ENCODE data around the gene NUDT5.
"Not testable (repeated sequence)": the region's sequence is repeated elsewhere in the genome, so short reads cannot be mapped to it uniquely, and the experiment has no call there.

The NUDT5 gene

DNA sequence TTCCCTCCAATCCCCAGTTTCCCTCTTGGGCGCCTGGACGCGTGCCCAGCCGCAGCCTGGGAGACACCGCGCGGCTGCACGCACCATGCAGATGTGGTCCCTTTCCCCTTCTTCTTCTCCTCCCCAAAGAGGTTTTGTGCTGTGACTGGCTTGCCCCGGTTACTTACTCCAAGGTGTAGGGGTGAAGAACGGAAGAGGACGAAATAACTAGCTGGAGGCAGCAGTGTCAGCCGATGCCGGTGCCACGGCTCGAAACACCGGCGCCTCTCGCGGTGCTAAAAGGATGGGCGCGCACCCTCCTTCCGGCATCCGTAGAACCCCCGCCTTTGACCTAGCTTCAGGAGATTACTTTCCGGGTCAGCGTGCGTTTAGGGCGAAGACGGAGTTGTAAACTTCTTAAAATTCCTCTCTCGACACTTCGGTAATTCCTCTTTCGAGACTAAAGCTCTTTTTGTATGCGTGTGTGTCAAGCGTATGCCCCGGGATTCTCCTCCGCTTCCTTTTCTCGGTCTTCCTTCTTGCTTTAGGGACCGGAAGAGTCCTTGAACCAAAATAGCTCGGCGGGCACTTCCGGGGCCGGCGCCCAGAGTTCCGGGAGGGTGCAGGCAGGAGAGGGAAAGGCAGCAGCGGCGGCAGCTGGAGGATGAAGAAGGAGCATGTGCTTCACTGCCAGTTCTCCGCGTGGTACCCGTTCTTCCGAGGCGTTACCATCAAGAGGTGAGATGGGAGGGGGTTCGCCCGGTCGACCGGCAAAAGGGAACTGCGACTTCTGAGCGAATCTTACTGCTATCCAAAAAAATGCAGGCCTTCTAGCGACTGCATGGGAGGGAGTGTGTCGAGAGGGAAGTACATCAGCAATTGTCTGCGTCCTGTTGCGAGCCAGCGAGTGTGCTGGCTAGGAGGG lies at the start of gene NUDT5, which contains the start of gene CDC123:
TSS of gene NUDT5 (minus strand) at position 289 of the 904 bp plus-strand sequence. CDS start 9,600 bp downstream, outside the sequence.
TSS of gene CDC123 (plus strand) at position 586 of the 904 bp plus-strand sequence. CDS start at position 644, 58 bp downstream.
- peak; percentile 79 for DNase-seq (ENCODE audit: low spot score)

DNA sequence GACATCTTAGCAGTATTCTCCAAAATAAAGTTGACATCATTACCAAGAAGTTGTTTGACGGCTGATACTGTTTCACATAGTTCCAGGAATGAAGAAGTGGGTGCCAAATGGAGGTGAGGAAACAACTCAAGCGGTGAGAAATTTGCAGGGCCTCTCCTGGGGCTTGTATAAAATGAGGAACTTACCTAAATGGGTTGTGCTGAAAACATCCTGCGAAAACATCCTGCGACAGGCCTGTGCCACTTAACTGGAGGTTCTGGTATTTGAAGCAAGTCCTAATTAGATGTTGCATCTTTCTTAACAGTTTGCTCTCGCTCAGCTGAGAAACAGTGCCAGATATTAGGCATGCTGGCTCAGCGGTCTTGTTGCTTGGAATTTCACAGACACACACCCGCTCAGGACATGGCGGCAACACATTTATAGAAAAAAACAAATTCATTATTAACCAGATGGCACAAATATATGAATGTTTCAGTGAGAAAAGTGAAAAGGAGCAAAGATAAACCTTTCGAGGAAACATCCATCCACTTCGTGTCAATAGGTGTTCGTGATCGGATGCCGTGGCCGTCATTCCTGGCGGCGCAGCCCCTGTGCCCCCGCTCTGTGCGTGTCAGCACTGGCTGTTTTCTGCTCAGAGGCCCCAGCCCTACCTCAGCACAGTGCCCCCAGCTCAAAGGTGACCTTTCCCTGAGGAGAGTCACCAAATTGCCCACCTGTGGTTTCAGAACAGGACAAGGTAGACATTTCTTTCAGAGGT lies 48.4 kb upstream of the NUDT5 start:
- no peak for DNase-seq (ENCODE audit: low spot score)

DNA sequence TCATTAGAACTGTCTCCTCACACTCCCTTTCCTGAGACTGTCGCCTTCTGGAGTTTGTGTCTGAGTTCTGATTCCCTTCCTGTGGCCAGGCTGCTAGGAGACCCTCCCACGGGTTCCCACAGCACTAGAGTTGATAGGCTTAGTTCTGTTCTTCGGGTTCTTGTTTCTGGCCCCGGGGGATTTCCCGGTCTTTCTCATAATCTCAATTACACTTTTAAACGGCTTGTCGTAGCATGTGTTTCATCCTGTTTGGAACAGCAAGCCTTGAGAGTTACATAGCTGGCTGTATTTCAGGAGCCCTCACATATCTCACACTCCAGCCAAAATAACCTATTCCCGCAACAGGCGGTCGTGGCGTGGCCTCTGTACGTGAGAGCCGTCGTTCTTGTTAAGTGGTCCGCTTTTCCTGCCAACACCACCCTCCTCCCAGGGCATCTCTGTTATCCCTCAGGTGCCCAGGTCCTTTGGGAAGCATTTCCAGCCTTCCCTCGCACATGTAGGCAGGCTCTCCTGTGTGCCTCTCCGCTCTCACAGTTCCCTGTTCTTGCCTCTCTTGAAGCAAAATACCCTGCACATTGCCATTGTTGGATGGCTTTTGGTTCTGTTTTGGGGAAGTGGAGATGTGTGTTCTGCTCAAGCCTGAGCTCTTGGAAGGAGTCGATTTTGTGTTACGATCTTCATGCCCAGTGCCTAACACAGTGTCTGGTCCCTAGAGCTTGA lies 46.3 kb upstream of the NUDT5 start:
- DNase-seq (ENCODE audit: low spot score): no peak

DNA sequence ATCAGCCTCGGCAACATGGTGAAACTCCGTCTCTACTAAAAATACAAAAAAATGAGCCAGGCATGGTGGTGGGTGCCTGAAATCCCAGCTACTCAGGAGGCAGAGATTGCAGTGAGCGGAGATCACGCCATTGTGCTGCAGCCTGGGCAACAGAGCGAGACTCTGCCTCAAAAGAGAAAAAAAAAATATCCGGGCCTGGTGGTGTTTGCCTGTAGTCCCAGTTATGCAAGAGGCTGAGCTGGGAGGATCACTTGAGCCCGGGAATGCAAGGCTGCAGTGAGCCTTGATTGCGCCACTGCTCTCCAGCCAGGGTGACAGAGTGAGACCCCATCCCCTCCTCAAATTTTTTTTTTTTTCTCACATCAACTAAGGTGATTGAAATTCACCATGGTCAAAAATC lies 43.1 kb upstream of the NUDT5 start:
- DNase-seq (ENCODE audit: low spot score): no peak

DNA sequence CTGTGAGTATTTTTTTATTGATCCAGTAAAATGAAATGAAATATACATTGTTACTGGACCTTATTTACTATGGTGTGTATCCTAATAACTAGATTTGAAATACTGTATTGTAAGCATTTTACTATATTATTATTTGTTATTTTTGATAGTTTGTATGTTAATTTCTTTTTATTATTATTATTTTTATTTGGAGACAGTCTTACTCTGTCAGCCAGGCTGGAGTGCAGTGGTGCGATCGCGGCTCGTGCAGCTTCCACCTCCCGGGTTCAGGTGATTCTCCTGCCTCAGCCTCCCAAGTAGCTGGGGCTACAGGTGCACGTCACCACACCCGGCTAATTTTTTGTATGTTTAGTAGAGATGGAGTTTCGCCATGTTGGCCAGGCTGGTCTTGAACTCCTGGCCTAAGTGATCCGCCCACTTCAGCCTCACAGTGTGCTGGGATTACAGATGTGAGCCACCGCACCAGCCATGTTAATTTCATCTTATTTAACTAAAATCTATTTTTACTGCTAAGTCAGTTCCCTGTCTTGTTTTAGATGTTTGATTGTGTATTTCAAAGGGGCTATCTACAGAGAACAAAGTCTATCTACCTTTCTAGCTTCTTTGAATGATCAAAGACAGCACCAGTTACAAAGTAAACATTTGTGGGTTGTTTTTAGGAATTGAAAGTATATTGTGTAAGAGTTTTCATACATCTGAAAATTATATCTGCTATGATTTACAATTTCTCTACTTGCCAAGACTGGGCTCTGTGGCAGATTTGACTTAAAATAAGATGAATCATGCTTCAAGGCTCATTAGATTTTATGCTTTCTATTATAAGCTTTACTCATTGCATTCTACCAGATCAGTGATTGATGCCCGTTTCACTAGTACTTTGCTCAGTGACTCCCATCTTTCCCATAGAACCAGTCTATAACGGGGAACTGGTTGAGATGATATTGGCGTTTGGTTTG lies 41.9 kb upstream of the NUDT5 start:
- no peak for DNase-seq (ENCODE audit: low spot score)

DNA sequence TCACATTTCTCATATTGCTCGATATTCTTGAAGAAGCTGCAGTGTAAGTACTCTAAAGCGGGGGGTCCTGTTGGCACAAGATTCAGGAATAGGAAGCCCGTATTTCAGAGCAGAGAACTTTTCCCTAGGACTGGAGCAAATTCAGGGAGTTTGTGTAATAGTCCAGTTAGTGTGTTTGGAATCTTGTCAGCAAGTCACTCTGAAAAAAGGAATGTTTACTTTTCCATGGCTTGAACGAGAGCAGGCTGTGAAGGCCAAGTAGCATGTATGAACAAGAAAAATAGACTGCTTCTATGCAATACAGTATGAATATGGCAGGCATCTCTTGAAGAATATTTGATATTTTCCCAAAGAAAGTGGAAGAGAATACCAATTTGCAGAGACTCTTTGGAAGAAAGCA lies 40.1 kb upstream of the NUDT5 start:
- no peak for DNase-seq (ENCODE audit: low spot score)

DNA sequence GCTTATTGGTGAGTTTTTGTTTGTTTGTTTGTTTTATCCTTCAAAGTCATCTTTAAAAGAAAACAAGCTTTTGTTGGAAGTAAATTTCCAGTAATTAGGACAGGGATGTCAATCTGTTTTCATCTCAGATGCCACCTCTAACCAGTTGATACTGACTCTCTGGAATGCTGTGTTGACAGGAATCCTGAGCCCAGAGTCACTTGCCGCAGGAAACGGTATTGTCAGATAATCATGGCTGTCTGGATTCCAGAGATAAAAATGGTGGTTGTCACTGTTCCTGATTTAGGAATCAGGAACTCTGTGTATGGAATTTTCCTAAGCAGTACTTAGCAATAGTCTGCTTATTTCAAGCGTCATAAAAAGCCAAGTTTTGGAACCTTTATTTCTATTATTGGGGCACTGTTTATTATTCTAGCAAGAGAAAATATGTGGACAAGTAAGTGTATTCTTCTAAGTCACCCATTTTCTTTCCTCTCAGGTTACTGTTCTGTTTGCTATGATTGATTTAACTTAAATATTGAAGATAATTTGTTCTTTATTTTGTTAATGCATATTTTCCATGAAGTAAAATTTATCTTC lies 39.5 kb upstream of the NUDT5 start:
- no peak for DNase-seq (ENCODE audit: low spot score)

DNA sequence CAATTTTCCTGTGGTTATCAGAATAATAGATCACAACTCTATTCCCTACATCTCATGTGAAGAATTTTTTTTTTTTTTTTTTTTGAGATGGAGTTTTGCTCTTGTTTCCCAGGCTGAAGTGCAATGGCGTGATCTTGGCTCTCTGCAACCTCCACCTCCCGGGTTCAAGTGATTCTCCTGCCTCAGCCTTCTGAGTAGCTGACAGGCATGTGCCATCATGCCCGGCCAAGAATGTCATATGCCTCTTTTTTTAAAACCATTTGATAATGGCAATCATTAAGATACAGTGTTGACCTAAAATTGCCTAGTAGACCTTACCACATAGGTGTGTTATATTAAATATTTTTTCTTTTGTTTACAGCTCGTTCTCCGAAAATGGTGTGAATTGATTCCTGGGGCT lies 39.0 kb upstream of the NUDT5 start:
- DNase-seq (ENCODE audit: low spot score): not testable (repeated sequence)

DNA sequence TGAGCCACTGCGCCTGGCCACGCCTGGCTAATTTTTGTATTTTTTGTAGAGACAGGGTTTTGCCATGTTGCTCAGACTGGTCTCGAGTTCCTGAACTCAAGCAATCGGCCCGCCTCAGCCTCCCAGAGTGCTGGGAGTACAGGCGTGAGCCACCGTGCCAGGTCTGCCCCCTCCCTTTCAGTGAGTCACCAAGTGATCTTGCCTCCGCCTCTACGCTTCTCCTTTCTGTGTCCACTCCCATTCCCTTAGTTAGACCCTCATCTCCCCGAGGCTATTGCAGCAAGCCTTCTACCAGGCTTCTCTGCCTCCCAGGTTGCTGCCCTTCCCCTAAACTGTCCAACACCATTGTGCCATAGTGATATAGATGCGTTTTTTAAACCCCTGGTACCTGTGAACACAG lies 33.2 kb upstream of the NUDT5 start:
- no peak for DNase-seq (ENCODE audit: low spot score)

DNA sequence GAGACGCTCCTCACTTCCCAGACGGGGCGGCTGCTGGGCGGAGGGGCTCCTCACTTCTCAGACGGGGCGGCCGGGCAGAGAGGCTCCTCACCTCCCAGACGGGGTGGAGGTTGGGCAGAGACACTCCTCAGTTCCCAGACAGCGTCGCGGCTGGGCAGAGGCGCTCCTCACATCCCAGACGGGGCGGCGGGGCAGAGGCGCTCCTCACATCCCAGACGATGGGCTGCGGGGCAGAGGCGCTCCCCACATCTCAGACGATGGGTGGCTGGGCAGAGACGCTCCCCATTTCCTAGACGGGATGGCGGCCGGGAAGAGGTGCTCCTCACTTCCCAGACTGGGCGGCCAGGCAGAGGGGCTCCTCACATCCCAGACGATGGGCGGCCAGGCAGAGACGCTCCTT lies 30.7 kb upstream of the NUDT5 start:
- not testable (repeated sequence) for DNase-seq (ENCODE audit: low spot score)

DNA sequence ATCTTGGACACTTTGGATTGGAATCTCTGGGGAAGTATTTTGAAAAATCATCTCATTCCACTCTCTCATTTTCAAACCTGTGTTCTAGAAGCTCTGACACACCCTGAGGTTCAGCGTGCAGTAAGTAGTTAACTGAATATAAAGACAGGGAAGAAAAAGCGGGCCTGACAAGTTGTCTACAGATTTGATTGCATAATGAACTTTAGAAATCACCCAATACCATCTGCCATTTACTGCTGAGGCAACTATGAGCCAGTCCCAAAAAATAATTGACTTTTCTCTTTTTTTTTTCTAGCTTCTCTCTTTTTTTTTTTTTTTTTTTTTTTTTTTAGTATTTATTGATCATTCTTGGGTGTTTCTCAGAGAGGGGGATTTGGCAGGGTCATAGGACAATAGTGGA lies 29.8 kb upstream of the NUDT5 start:
- DNase-seq (ENCODE audit: low spot score): no peak

DNA sequence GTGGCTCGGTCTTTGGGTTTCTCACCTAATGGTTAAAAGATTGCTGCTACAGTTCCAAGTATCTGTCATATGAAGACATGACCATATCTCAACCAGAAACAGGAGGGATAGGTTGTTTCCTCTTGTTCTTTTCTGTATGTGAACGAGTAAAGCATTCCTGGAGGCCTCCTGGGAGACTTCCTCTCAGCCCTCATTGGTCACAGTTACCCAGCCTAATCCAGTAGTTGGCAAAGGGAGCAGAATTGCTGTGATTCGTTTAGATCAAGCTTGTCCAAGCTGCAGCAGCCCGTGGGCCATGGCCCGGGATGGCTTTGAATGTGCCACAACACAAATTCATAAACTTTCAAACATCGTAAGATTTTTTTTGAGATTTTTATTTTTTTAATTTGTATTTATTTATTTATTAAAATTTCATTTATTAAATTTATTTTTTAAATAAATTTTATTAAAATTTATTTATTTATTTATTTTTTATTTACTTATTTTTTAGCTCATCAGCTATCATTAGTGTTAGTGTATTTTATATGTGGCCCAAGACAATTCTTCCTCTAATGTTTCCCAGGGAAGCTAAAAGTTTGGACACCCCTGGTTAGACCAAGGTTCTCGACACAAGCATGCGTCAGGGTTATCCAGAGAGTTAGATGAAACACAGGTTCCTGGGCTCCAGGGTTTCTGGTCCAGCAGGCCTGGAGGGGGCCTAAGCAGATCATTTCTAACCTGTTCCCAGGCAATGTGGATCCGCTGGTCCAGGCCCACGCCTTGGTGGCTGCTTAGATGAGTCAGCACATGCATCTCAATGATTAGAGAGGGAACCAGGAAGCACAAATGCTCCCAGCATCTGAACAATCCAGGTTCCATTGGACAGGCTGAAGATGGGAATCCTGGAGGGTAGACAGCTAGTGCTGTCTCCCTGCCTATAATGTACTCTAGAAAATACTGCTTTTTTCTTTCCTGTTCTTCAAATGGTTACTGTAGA lies 25.9 kb upstream of the NUDT5 start:
- no peak for DNase-seq (ENCODE audit: low spot score)

DNA sequence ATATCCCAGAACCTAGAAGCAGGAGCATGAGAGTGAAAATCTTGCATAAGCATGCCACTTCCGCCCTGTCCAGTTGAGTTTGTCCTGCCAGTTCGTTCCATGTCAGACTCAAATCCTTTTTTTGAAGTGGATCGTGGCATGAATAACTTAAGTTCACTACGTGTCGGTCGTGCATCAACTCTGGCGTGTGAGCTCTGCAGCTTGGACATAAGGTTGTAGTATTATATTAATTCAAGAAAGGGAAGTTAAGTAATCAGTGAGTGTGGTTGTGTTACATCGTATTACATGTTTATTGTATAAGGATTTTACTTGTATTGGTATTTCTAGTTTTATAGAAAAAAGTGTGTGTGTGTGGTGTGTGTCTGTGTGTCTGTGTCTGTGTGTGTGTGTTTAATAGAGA lies 23.3 kb upstream of the NUDT5 start:
- no peak for DNase-seq (ENCODE audit: low spot score)

DNA sequence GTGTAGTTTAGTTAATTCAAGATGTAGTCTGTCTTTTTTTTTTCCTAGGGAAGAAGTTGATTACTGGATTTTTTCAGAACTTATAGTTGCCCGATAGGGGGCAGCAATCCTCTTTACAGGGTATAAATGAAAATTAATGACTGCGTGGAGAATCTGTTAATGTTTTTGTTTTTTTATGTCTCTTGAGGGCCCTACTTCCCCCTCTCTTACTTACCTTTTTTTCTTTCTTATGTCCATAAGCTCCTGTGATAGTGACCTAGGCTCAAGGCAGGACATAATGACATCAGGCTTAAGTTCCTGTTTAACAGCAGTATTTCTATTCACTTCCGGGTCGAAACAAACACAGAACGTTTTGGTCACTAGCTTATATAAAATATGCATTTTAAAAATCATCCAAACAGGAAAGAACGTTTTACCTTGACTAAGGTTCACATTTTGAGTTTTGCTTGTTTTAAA lies 19.1 kb upstream of the NUDT5 start:
- DNase-seq (ENCODE audit: low spot score): no peak

DNA sequence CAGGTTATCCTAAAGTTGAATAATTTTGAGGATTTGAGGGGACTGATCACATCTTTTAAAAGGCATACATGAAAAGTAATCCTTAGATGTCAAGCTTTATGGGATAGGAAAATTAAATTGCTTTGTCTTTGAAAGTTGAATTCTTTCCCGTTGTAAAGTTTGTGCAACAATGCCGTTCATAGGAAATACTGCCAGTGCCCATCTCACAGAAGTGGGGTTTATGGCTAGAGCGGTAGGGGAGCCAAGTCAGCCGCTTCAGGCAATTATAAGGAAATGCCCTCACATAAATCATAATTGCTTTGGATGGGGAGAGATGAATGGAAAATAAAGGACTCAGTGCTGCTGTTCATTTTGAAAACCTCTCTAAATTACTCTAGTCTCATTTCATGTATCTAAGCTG lies 18.4 kb upstream of the NUDT5 start:
- DNase-seq (ENCODE audit: low spot score): no peak

DNA sequence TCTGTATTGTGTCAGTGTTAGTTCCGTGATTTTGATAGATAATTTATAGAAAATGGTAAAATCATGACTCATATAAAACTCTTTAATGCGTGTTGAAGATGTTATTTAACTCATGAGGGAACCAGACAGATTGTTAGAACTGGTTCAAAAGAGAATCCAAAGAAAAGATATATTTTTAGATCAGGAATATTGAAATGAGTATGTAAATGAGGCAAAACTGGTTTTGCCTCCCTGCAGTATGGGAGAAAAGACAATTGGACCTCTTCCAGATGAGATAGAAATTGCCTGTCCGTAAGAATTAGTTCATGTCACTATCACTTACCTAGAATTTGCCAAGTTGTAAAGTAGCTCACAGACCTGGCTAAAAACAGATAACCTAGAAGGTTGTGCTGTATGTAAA lies 17.9 kb upstream of the NUDT5 start:
- no peak for DNase-seq (ENCODE audit: low spot score)

DNA sequence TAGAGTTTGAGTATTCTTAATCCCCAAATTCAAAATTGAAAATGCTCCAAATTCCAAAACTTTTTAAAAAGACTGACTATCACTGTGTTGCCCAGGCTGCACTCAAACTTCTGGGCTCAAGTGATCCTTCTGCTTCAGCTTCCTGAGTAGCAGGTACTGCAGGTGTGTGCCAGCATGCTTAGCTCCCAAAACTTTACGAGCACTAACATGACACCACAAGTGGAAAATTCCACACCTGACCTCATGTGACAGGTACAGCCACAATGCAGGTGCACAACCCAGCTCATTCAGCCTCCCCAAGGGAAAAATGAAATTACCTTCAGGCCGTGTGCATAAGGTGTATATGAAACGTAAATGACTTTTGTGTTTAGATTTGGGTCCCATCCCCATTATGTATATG lies 16.8 kb upstream of the NUDT5 start:
- DNase-seq (ENCODE audit: low spot score): no peak

DNA sequence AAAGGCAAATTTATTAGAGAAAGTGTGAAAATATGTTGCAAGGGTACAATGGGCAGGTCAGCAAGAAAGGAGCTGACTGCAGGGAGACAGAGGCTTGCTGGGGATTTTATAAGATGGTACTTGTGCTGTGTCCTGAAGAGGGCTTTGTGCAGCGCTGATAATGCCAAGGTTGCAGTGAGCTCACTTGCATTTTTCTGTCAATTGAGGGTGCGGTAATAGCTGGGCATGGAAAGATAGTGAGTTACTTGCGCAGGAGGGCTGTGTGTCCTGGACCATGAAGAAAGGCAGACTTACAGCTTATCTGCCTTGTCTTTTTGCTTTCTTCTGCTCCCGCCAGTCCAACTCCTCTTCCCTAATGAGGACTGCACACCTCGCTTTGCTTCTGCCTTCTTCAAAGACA lies 12.8 kb upstream of the NUDT5 start:
- no peak for DNase-seq (ENCODE audit: low spot score)

DNA sequence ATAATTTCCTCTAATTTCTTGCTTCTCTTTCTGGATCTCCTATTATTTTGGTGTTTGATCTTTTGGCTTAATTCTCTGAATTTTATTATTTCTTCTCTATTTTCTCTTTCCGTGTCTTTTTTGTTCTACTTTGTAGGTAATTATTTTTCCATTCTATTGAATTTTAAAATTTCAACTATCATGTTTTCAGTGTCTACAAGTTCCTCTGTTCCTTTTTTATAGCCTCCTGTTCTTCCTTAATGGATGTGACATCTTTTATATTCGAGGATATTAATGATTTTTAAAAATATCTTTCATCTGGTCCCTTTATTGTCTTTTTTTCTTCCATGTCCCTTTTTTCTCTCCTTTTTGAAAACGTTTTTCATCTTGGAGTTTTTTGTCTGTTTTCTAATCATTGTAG lies 11.4 kb upstream of the NUDT5 start:
- DNase-seq (ENCODE audit: low spot score): no peak

DNA sequence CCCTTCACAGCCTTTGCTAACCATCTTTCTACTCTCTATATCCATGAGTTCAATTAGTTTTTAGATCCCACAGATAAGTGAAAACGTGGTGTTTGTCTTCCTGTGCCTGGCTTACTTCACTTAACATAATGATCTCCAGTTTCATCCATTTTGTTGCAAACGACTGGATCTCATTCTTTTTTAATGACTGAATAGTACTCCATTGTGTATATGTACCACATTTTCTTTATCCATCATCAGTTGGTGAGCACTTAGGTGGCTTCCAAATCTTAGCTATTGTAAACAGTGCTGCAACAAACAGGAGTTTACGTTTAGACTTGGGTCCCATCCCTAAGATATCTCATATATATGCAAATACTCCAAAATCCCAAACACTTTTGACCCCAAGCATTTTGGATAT lies 9.4 kb upstream of the NUDT5 start:
- DNase-seq (ENCODE audit: low spot score): no peak
